GM18873 (cell line): ENCODE results near the gene KRT4.
"Not testable (repeated sequence)": the region's sequence is repeated elsewhere in the genome, so short reads cannot be mapped to it uniquely, and the experiment has no call there.

Source experiments
- ATAC-seq: cut with Tn5 transposase; IDR thresholded peaks from one replicate; pipeline ENCODE4 v1.9.1; 2021; ENCODE audit warnings: mild to moderate bottlenecking, moderate library complexity, moderate number of reproducible peaks; ENCODE audit not compliant: unreplicated experiment, low FRiP score

KRT4 gene

GRCh38 chr12:52813885-52814709 is at the start of gene KRT4:
Gene KRT4 (minus strand): TSS chr12:52814116. CDS start chr12:52814058, 58 bp downstream.
- ATAC-seq, result no peak

DNA sequence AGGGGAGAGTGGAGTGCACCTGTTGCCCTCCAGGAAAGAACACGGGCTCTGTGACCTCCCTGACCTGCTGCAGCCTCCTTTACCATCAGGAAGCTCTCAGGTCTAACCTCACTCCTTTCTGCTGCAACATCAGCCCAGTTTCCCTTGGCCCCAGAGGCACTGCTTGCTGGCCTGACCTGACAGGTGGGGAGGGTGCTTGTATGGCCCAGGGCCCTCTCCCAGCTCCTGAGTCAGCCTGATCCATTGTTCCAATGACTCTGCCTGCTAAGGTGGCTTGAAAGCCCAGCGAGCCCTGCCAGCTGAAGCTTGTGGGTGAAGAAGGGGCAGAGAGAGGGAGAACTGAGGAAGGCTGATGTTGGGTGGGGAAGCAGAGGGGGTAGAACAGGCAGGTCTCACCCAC is 48.1 kb upstream of the KRT4 start:
- no peak for ATAC-seq

DNA sequence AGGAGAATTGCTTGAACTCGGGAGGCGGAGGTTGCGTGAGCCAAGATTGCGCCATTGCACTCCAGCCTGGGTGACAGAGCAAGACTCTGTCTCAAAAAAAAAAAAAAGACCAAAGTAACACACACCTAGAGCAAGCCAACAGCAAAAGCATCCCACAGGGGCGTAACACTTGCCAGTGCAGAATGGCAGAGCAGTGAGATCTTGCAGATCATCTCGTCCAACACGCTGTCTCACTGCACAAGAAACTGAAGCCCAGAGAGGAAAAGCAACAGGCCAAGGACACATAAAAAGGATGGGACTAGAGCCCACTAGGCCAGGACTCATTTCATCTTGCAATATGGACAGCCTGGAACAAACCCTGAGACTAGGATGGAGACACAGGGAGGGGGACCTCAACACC is 47.6 kb upstream of the KRT4 start:
- no peak for ATAC-seq

GRCh38 chr12:52860102-52860823 is 46.3 kb upstream of the KRT4 start:
- ATAC-seq, result no peak

DNA sequence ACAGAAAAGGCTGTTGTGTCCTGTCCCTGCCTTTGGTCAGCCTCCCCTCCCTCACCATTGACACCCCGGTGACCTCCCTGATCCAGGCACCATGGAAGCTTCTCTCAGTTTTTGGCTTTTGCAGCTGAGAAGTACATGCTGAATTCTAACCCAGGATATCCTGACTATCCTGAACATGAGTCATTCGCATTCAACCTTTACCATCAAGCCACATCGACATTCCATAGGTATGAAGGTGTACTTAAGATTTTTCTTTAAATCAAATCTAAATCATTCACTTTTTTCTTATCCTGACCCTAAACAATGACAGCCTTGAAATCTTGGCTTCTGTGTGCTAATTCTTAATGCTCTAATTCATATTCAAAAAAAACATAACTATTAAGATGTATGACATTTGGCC is 43.6 kb upstream of the KRT4 start:
- ATAC-seq, result no peak

GRCh38 chr12:52856787-52857186 is 42.9 kb upstream of the KRT4 start:
- no peak for ATAC-seq

DNA sequence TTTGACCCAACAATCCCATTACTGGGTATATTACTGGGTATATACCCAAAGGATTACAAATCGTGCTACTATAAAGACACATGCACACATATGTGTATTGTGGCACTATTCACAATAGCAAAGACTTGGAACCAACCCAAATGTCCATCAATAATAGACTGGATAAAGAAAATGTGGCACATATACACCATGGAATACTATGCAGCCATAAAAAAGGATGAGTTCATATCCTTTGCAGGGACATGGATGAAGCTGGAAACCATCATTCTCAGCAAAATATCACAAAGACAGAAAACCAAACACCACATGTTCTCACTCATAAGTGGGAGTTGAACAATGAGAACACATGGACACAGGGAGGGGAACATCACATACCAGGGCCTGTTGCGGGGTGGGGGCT is 42.2 kb upstream of the KRT4 start:
- ATAC-seq, result not testable (repeated sequence)

DNA sequence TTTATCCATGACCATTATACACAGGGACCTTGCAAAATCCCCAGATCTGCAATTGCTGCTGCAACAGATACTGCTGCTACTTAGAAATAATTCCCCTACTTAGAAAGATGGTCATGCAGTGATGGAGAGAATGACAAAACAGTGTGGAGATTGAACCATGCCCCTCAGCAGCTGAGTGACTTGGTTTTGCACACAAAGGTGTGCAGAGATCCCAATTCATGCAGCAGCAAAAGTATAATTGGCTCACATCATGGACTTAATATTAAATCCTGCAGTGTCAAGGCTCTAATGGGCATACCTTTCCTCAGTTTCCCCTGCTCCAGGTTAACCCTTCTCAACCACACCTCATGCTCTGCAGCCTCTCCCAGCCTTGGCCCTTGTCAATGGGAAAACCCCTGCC is 37.9 kb upstream of the KRT4 start:
- ATAC-seq, result no peak

GRCh38 chr12:52850681-52851080 is 36.8 kb upstream of the KRT4 start:
- no peak for ATAC-seq

- no peak for ATAC-seq
These were observed 35.6 kb upstream of the KRT4 start for GRCh38 chr12:52849511-52849910.

GRCh38 chr12:52848661-52849255 is 34.8 kb upstream of the KRT4 start, which contains the start of gene KRT78:
Gene KRT78 (minus strand): TSS chr12:52848994. CDS start chr12:52848930, 64 bp downstream.
- no peak for ATAC-seq

DNA sequence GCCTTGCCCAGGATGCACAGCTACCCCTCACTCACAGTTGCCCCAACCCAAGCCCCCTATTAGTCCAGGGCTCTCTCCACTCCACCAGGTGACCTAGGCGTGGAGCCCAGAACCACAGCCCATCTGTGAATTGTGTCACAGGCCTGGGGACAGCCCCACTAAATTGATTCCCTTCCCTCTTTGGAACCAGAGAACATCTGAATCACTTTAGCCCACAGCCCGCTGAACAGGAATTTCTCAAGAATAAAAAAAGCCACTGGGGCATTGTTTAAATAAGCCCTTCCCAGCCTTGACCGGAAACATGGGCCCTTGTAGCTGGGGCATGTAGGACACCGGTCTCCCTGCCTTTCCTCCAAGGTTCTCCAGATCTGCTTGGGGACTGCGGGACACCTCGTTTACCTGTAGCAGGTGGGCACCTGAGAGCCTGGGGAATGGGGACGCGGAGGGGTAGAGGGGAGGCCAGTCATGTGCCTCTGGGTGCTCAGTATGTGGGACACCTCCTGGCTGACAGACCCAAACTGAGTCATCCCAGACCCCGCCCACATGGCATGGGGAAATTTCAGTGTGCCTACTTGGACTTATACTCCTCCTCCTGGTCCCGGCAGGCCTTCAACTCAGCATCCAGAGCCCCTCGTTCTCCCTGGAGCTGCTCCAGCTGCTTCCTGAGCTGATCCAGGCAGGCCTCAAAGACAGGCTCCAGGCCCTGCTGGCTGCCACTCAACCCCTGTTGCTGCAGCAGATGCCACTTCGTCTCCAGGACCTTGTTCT is 33.6 kb upstream of the KRT4 start:
- ATAC-seq, result no peak

GRCh38 chr12:52846356-52846970 is 32.5 kb upstream of the KRT4 start:
- ATAC-seq, result no peak

- ATAC-seq, result no peak
These were observed 32.0 kb upstream of the KRT4 start for GRCh38 chr12:52845946-52846345.

GRCh38 chr12:52844386-52844785 is 30.5 kb upstream of the KRT4 start:
- no peak for ATAC-seq

GRCh38 chr12:52839436-52840105 is 25.7 kb upstream of the KRT4 start:
- no peak for ATAC-seq

DNA sequence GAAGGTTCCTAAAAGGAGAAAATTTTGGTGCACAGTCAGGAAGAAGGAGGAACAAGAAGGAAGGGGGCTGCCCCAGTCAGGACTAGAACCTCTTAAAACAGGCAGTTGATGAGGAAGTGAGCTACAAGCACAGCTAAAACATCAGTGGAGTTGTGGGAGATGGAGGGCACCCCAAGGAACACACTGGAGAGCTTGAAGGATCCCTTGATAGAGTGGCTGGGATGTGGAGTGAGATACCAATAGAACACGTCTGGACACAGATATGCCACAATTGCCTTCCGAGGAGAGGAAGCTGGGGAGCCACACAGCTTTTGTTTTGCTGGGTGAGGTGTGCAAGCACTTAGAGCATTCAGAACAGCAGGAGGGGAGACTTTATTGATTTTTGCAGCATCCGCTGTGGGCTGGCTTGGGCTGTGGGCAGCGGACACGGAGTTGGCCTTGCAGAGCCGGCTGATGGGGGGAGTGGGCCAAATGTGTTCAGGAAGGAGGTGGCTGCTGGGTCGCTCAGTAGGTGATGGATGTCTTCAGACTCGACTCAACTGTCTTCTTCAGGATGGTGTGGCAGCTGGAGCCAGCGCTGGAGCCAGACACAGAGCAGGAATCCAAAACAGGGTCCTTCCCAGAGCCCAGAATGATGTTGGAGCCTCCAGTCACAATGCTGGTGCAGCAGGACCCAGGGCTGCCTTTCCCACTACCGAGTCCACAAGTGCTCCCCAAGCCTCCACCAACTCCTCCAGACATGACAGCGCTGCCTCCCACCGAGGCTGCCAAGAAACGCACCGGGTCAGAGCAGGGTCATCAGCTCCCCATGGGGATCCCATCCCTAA is 24.9 kb upstream of the KRT4 start:
- no peak for ATAC-seq

DNA sequence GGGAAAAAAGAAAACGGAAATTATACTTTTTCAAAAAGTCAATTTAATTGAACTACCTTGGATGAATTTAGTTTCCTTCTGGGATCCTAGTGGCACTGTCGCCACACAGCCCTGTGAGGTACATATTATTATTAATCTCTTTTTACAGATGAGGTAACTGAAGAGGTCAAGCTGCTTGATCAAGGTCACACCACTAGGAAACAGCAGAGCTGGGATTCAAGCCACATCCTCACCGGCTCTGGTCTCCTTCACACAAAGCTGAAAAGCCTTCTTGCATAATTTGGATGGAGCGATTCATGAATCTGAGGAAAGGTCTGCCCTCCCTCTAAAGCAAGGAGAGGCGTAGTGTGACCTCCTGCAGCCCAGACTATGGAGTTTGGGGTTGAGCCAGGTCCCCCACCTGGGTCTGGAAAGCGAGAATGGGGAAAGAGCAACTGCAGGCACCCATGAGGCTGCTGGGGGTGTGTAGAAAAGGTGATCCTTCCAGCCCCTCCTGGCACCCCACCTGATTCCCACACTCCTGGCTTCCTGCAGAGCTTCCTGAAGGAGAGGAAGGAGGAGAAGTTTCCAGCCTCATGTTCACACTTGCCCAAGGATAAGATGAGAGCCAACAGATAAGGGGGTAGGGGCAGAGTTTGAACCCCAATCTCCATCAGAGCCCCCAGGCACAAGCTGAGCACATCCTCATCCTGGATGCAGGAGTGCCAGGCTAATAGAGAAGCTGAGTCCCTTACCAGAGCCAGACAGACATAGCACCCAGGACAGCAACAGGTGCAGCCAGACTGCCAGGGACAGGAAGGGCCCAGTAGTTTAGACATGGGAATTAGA is 24.1 kb upstream of the KRT4 start:
- ATAC-seq, result no peak
